ENCODE data around the gene ZNF689.
"Not testable (repeated sequence)": the region's sequence is repeated elsewhere in the genome, so short reads cannot be mapped to it uniquely, and the experiment has no call there.

The ZNF689 gene

DNA sequence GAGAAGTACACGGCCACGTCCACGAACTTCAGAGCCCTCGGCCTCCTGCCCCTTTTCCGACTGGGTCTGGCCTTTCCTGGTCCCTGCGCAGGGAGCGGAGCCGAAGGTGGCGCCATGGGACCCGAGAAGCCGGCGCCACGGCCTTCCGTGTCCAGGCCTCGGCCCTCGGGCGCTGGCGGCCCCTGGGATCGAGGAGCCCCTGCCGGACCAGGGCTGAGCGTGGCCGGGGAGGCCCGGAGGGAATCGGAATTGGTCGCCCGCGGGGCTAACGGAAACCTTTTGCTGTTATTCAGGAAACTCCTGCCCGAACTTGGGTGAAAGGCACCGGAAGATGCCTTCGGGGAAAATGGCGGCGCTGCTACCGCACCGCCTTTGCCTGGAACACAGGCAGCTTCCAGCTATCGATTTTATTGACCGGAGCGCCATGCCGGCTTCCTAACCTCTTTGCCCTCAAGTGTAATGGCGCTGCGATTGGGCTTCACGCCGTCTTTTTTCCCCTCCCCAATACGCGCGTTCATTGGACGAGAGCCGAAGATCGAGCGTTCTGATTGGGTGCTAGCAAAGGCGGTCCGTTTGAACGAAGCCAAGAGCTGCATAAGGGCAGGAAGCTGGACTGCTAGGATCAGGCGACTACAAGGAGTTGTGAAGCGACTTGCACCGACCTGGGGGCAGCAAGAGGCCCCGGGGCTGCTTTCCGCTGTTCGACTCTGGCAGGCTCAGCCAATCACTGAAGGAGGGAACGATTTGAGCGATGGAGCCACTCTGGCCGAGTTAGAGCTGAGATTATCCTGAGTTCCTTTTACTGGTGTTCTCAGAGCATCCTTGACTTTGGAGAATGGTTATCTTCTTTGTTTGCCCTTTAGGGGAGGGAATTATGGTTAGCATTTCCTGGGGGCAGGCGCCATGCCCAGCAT lies at the start of gene ZNF689:
TSS of gene ZNF689 (minus strand) at position 464 of the 914 bp plus-strand sequence. CDS start at position 116, 348 bp downstream.
- peak; percentile 88 for DNase-seq (ENCODE audit: low read depth)

GRCh38 chr16:30658731-30659506 lies 48.7 kb upstream of the ZNF689 start:
- peak; percentile 93 for DNase-seq (ENCODE audit: low read depth)

DNA sequence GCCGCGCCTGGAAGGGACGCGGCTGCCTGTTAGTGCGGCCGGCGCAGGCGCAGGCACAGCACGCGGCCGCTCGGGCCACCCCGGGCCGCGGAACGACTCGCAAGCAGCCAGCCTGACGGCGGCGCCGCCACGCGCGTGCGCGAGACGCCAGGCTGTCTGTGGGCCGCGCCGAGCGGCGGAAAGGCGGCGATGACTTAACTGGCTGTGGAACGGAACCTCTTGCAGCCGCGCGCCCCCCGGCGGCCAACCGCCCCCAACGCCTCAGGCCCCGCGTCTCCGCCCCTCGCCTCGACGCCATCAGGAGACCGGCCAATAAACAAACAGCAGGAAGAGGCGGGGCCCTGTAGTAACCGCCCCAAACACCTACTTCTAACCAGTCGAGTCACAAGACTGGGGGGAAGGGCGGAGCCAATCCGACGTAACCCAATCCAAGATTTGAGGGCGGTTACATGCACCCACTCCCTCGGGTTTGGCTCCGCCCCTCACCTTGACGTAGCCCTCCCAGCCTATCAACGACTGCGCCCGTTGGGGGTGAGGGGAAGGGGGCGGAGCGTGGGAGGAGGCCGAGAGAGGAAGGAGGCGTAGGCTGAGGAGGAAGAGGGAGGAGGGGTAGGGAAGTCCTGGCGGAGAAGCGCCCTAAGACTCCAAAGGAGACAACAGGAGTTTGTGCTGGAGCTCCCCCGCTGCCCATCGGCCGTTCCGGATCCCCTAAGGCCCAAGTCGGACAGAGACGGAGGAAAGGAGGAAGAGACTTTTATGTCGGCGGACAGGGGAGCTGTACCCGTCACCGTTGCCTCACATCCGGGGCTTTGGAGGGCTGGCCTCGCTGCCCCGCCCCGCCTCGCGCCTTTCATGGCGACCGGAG lies 47.9 kb upstream of the ZNF689 start, which contains the start of gene FBRS:
TSS of gene FBRS (plus strand) at position 566 of the 865 bp plus-strand sequence. CDS start 1,088 bp downstream, outside the sequence.
- peak; percentile 100 for DNase-seq (ENCODE audit: low read depth)

DNA sequence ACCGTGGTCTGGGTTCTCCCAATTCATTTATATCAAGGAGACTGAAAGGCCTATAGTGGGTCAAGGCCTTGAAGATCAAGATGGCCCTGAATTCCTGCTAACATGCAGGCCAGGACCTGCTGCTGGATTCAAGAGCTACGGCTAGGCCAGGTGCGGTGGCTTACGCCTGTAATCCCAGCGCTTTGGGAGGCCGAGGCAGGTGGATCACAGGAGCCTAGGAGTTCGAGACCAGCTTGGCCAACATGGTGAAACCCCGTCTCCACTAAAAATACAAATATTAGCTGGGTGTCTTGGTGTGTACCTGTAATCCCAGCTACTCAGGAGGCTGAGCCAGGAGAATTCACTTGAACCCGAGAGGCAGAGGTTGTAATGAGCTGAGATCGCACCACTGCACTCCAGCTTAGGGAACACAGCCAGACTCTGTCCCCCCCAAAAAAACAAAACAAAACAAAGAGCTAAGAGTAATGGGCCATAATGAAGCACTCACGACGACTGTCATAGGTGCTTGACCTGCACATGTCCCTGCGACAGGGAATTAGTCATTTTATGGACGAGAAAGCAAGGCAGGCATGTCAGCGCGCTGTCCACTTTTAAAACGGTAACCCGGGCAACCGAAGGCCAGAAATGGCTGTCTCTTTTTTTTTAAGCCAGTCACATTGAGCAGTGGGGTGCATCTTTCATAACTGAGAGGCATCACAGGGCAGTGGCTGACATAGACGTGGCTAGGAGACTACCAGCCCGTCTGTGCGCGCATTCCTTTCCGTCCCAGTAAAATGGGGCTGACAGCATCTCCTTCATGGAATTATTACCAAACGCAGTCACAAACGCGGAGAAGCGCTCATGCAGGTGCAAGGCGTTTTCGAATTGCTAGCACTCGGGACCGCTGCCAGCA lies 47.0 kb upstream of the ZNF689 start:
- DNase-seq (ENCODE audit: low read depth), result no peak

GRCh38 chr16:30656388-30656787 lies 46.2 kb upstream of the ZNF689 start:
- no peak for DNase-seq (ENCODE audit: low read depth)

- no peak for DNase-seq (ENCODE audit: low read depth)
Observed at GRCh38 chr16:30655815-30656347, 45.7 kb upstream of the ZNF689 start.

GRCh38 chr16:30654856-30655255 lies 44.7 kb upstream of the ZNF689 start:
- no peak for DNase-seq (ENCODE audit: low read depth)

DNA sequence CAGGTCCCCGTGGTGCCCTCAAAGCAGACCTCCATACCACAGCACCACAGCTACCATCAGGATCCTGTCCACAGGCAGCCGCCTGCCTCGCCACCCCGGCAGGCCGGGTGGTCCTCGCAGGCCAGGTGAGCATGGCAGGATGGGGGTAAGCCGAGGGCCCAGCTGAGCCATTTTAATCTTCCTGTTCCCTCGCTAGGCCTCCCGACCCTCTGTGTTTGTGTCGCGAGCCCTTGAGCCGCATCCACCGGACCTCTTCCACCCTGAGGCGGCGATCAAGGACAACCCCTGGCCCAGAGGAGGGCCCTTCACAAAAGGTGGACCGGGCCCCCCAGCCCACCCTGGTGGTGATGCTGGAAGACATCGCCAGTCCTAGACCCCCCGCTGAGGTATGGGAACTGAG lies 42.5 kb upstream of the ZNF689 start:
- no peak for DNase-seq (ENCODE audit: low read depth)

DNA sequence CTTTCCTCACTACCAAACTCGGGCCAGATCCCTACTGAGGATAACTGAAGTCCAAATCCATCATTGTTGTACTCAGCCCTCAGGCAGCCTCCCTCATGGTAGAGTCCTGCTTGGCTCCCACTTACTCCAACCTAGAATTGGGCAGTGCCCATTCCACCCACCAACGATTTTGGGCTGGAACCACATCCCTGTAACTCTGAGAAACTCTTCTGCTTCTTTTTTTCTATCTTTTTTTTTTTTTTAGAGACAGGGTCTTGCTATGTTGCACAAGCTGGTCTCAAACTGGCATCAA lies 41.8 kb upstream of the ZNF689 start:
- DNase-seq (ENCODE audit: low read depth), result no peak

- peak; percentile 63 for DNase-seq (ENCODE audit: low read depth)
Observed at GRCh38 chr16:30651124-30652004, 41.2 kb upstream of the ZNF689 start.

DNA sequence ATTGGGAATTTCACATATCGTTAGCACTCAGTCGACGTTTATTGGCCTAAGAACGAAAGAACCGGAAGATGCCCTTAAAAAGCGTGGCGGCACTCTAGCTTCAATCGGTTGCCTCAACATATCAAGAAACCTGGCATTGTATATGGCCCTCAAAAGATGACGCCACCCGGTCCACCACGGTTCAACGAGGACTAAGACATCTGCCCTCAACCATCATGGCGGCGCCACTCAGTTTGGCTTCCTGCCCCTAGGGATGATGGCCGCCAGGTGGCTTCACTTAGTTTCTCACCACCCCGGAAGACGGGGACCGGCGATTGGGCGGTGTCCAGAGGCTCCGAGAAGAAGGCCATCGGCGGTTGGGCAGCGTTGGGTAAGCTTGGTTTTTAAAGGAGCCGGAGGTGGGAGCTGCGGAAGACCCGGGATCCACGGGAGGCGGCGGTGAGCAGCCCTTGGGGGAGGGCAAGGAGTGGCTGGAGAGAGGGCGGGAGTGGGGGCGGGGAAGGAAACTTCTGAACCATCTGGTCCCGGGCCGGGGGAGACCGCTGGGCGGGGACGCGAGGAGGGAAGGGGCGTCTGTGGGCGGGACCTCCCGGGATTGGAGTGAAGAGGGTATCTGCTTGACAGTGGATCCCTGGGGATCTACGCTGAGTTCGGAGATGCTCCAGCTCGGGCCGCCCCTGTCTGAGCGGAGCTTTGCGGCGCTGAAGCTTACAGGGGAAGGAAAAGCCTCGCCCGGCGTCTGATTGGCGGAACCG lies 40.4 kb upstream of the ZNF689 start, which contains the start of gene PRR14:
TSS of gene PRR14 (plus strand) at position 592 of the 755 bp plus-strand sequence. CDS start 686 bp downstream, outside the sequence.
- DNase-seq (ENCODE audit: low read depth), result peak; percentile 97

DNA sequence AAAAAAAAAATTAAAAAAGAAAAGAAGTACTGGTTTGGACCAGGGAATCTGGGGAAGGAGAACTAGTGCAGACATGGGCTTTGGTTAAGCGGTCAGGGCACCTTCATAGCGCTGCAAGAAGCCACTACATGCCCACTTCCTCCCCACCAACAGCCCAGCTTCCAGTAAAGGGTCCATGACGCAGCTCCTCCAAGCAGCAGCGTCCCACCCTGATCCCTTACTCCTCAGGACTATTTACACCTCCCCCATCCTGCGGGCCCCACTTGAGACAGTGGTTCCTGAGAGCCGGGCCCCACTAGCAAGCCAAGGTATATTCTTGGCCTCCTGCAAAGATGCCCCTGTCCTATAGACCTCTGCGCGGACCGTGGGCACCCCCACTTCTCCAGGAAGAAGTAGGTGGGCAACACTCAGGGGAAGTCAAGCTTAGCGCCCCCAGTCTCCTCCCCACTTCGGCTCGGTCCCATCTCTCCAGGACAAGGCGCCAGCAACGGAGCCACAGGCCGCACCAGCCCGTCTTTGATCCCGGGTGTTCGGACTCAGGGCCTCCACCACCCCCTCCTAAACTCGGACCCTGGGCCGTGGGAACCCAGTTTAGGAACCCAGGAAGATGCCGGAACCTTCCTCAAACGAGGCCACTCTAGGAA lies 39.7 kb upstream of the ZNF689 start:
- DNase-seq (ENCODE audit: low read depth), result peak; percentile 12

DNA sequence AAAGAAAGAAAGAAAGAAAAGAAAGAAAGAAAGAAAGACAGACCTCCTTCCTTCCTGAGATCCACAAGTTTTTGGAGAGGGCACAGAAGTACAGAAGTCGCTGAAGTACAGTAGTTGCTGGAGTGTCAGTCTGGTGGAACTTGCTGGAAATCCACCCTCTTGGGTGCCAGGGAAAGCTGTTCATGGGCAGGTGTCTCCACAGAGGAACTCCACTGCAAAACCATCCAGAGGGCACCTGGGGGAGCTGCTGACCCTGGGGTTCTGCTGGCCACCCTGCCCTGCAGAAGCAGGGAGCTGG lies 37.0 kb upstream of the ZNF689 start:
- DNase-seq (ENCODE audit: low read depth), result no peak

GRCh38 chr16:30645727-30646126 lies 35.5 kb upstream of the ZNF689 start:
- DNase-seq (ENCODE audit: low read depth), result no peak

DNA sequence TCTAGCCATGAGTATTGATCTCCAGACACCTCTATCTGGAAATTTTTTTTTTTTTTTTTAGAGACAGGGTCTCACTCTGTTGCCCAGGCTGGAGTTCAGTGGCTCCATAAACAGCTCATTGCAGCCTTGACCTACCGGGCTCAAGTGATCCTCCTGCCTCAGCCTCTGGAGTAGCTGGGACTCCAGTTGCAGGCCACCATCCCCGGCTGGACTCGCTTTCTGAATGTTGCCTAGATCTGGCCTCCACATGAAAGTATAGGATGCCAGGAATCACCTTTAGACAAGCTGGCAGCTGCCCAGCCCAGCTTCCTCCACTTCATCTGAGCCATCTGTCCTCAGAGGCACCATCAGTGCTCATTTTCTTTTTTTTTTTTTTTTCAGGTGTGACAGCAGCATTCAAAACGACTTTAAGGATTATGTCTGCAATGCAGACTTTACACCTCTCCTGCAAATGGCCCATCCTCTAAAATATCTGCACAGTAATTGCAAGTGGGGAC lies 34.2 kb upstream of the ZNF689 start:
- DNase-seq (ENCODE audit: low read depth), result no peak

DNA sequence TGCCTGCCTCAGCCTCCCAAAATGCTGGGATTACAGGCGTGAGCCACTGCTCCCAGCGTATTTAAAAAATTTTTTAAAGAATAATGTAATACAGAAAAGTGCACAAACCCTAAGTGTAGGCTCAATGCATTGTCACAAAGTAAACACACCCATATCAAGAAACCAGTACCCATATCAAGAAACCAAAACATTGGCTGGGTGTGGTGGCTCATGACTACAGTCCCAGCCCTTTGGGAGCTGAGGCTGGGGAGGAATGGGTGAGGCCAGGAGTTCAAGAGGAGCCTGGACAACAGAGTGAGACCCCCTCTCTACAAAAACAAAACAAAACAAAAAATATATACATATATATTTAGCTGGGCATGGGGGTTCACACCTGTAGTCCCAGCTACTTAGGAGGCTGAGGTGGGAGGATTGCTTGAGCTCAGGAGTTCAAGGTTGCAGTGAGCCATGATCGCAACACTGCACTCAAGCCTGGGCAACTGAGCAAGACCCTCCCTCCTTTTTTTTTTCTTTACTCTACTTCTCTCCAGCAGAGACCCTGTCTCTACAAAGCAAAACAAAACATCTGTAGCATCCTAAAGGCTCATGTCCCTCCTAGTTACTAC lies 31.3 kb upstream of the ZNF689 start:
- no peak for DNase-seq (ENCODE audit: low read depth)

DNA sequence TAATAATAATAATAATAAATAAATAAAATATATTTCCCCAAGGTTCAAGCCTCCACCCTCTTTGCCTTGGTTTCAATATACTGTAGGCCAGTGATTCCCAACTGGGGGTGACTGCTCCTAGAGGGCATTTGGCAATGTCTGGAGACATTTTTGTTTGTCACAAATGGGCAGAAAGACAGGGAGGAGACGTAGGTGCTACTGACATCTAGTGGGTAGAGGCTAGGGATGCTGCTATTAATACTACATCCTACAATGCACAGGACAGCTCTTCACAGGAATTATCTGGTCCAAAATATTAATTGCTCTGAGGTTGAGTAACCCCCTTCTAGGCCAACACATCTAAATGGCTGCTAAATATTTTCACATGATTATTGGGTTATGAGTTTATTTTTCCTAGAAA lies 27.8 kb upstream of the ZNF689 start:
- DNase-seq (ENCODE audit: low read depth), result no peak

- not testable (repeated sequence) for DNase-seq (ENCODE audit: low read depth)
Observed at GRCh38 chr16:30637139-30637538, 26.9 kb upstream of the ZNF689 start.
